Sigmoid colon (tissue), 4 donors: Measurements from ENCODE around the gene TEDDM1.

Experiments
- EP300 ChIP-seq, 4 donors: sonication (generic); formaldehyde crosslinking; IDR thresholded peaks; one replicate each; pipeline ENCODE4 v1.6.1; 2017; ENCODE audit warnings: antibody characterized with exemption in 4 of 4
- POLR2A ChIP-seq, 2 donors: fragments of 450-650 bp; IDR thresholded peaks; one replicate each; pipeline ENCODE4 v1.6.1; 2016; ENCODE audit warnings: antibody characterized with exemption in 2 of 2, mild to moderate bottlenecking in 2 of 2, moderate library complexity in 2 of 2
- POLR2AphosphoS5 ChIP-seq, 4 donors: sonication (generic); formaldehyde crosslinking; IDR thresholded peaks; one replicate each; pipeline ENCODE4 v1.6.1; 2017; ENCODE audit warnings: antibody characterized with exemption in 4 of 4
- TF ChIP-seq, protein P1 (sequence below), 4 experiments: fragments of 450-650 bp in 3 of 4; fragments of 200-600 bp in 1 of 4; IDR thresholded peaks; one replicate each; pipeline ENCODE4 v1.5.1; 2016 to 2019; ENCODE audit warnings: antibody characterized with exemption in 4 of 4, mild to moderate bottlenecking in 3 of 4, moderate library complexity in 2 of 4

DNA sequence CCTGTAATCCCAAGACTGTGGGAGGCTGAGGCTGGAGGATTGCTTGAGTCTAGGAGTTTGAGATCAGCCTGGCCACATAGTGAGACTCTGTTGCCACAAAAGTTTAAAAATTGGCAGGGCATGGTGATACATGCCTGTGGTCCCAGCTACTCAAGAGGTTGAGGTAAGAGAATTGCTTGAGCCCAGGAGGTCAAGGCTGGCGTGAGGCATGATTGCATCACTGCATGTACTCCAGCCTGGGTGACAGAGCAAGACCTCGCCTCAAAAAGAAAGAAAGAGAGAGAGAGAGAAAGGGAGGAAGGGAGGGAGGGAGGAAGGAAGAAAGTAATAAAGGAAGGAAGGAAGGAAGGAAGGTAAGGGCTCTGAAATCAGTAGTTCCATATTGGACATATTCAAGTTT lies 33.9 kb downstream of the TEDDM1 start:
- TF ChIP-seq, protein P1, sequence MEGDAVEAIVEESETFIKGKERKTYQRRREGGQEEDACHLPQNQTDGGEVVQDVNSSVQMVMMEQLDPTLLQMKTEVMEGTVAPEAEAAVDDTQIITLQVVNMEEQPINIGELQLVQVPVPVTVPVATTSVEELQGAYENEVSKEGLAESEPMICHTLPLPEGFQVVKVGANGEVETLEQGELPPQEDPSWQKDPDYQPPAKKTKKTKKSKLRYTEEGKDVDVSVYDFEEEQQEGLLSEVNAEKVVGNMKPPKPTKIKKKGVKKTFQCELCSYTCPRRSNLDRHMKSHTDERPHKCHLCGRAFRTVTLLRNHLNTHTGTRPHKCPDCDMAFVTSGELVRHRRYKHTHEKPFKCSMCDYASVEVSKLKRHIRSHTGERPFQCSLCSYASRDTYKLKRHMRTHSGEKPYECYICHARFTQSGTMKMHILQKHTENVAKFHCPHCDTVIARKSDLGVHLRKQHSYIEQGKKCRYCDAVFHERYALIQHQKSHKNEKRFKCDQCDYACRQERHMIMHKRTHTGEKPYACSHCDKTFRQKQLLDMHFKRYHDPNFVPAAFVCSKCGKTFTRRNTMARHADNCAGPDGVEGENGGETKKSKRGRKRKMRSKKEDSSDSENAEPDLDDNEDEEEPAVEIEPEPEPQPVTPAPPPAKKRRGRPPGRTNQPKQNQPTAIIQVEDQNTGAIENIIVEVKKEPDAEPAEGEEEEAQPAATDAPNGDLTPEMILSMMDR (IDR thresholded peaks at IDR 0.05) = no peak
- TF ChIP-seq POLR2A (IDR thresholded peaks at IDR 0.05) (no peak), POLR2AphosphoS5 (IDR thresholded peaks at IDR 0.05) (no peak), EP300 (IDR thresholded peaks at IDR 0.05) (no peak)
